ENCODE measurements around the gene CD34.

GRCh38 chr1:207913951-207914350, 3.0 kb upstream of the CD34 start:
- TF ChIP-seq, protein P1, sequence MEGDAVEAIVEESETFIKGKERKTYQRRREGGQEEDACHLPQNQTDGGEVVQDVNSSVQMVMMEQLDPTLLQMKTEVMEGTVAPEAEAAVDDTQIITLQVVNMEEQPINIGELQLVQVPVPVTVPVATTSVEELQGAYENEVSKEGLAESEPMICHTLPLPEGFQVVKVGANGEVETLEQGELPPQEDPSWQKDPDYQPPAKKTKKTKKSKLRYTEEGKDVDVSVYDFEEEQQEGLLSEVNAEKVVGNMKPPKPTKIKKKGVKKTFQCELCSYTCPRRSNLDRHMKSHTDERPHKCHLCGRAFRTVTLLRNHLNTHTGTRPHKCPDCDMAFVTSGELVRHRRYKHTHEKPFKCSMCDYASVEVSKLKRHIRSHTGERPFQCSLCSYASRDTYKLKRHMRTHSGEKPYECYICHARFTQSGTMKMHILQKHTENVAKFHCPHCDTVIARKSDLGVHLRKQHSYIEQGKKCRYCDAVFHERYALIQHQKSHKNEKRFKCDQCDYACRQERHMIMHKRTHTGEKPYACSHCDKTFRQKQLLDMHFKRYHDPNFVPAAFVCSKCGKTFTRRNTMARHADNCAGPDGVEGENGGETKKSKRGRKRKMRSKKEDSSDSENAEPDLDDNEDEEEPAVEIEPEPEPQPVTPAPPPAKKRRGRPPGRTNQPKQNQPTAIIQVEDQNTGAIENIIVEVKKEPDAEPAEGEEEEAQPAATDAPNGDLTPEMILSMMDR (conservative IDR thresholded peaks at IDR 0.05; ENCODE audit: low read depth, low read length): no peak
- TF ChIP-seq EZH2 (IDR thresholded peaks at IDR 0.05; ENCODE audit: low read length, unreplicated experiment) (no peak), EZH2phosphoT487 (IDR thresholded peaks at IDR 0.05; ENCODE audit: borderline replicate concordance, low read length) (no peak)
